GM18909 (cell line): ENCODE data around the gene LRRC51.
"Not testable (repeated sequence)": the region's sequence is repeated elsewhere in the genome, so short reads cannot be mapped to it uniquely, and the experiment has no call there.

ENCODE experiments used
- ATAC-seq: cut with Tn5 transposase; IDR thresholded peaks from one replicate; pipeline ENCODE4 v1.9.1; 2021; ENCODE audit warnings: mild to moderate bottlenecking; ENCODE audit not compliant: unreplicated experiment, poor library complexity

LRRC51 gene

GRCh38 chr11:72135891-72136683, 55.4 kb downstream of the LRRC51 start:
- no peak for ATAC-seq

GRCh38 chr11:72136684-72137262, 56.1 kb downstream of the LRRC51 start:
- no peak for ATAC-seq

GRCh38 chr11:72138821-72139390, 58.3 kb downstream of the LRRC51 start:
- ATAC-seq, result no peak

GRCh38 chr11:72139500-72139899, 58.9 kb downstream of the LRRC51 start:
- no peak for ATAC-seq

- no peak for ATAC-seq
Measured at GRCh38 chr11:72140661-72141060, 60.0 kb downstream of the LRRC51 start.

GRCh38 chr11:72141066-72141465, 60.4 kb downstream of the LRRC51 start:
- ATAC-seq, result no peak

GRCh38 chr11:72142086-72142485, 61.4 kb downstream of the LRRC51 start:
- ATAC-seq, result not testable (repeated sequence)

GRCh38 chr11:72142543-72142942, 61.9 kb downstream of the LRRC51 start:
- ATAC-seq, result not testable (repeated sequence)

- no peak for ATAC-seq
Measured at GRCh38 chr11:72144807-72145565, 64.3 kb downstream of the LRRC51 start.
